ENCODE measurements around the gene BABAM2.

DNA sequence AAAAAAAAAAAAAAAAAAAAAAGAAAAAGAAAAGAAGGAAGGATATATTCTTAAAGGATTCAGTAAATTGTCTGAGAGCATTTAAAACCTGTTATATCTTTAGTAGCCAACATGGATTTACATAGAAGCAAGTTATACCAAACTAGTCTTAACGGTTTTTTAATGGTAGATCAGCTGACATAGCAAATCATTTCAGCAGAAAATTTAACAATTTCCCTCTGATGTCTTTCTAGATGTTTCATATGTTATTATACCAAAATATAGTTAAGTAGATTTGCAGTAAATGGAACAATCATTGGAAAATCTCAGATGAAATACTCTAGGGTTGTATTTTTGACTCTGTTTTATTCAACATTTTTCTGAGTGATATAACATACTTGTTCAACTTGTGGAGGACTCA, 72.9 kb downstream of the BABAM2 start:
- TF ChIP-seq, protein P1, sequence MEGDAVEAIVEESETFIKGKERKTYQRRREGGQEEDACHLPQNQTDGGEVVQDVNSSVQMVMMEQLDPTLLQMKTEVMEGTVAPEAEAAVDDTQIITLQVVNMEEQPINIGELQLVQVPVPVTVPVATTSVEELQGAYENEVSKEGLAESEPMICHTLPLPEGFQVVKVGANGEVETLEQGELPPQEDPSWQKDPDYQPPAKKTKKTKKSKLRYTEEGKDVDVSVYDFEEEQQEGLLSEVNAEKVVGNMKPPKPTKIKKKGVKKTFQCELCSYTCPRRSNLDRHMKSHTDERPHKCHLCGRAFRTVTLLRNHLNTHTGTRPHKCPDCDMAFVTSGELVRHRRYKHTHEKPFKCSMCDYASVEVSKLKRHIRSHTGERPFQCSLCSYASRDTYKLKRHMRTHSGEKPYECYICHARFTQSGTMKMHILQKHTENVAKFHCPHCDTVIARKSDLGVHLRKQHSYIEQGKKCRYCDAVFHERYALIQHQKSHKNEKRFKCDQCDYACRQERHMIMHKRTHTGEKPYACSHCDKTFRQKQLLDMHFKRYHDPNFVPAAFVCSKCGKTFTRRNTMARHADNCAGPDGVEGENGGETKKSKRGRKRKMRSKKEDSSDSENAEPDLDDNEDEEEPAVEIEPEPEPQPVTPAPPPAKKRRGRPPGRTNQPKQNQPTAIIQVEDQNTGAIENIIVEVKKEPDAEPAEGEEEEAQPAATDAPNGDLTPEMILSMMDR (IDR thresholded peaks at IDR 0.05; ENCODE audit: borderline replicate concordance, extremely low read depth, low read length, poor library complexity, severe bottlenecking), result no peak
- TF ChIP-seq EZH2 (IDR thresholded peaks at IDR 0.05; ENCODE audit: borderline replicate concordance, low read depth, low read length, severe bottlenecking), result no peak

Measured in DND-41 (cell line).